OCI-LY1 (cell line): ENCODE data around the gene LGALS9C.
"Not testable (repeated sequence)": the region's sequence is repeated elsewhere in the genome, so short reads cannot be mapped to it uniquely, and the experiment has no call there.

ENCODE experiments used
- H2AFZ ChIP-seq: fragments of 200-600 bp; sonication (generic), shearing (Covaris generic); 2 replicates; pipeline ENCODE4 v1.6.0; 2014; ENCODE audit warnings: antibody characterized with exemption, mild to moderate bottlenecking, low read length
- H3F3A ChIP-seq: fragments of 200-600 bp; sonication (generic), shearing (Covaris generic); 2 replicates; pipeline ENCODE4 v1.6.0; 2014; ENCODE audit warnings: mild to moderate bottlenecking, antibody characterized with exemption, low read length, moderate library complexity; ENCODE audit not compliant: insufficient read depth
- H3K27ac ChIP-seq: fragments of 200-600 bp; sonication (generic); 2 replicates; pipeline ENCODE4 v1.5.1; 2014; ENCODE audit warnings: low read length, mixed run types, mild to moderate bottlenecking, low read depth; ENCODE audit not compliant: poor library complexity, severe bottlenecking
- H3K27me3 ChIP-seq: fragments of 200-600 bp; sonication (generic); 2 replicates; pipeline ENCODE4 v1.6.0; 2014; ENCODE audit warnings: antibody characterized with exemption, mild to moderate bottlenecking, low read length, moderate library complexity; ENCODE audit not compliant: insufficient read depth
- H3K36me3 ChIP-seq: fragments of 200-600 bp; sonication (generic); 2 replicates; pipeline ENCODE4 v1.6.1; 2014; ENCODE audit warnings: mild to moderate bottlenecking, antibody characterized with exemption, low read length, moderate library complexity, mixed read lengths; ENCODE audit not compliant: insufficient read depth
- H3K4me1 ChIP-seq: fragments of 200-600 bp; sonication (generic); 2 replicates; pipeline ENCODE4 v1.5.1; 2014; ENCODE audit warnings: mild to moderate bottlenecking, low read length, moderate library complexity; ENCODE audit not compliant: insufficient read depth, severe bottlenecking
- H3K4me2 ChIP-seq: fragments of 200-600 bp; sonication (generic), shearing (Covaris generic); 2 replicates; pipeline ENCODE4 v1.6.1; 2014; ENCODE audit warnings: low read length
- H3K4me3 ChIP-seq: fragments of 200-600 bp; sonication (generic); 2 replicates; pipeline ENCODE4 v1.5.1; 2014; ENCODE audit warnings: low read length, low read depth, mild to moderate bottlenecking, mixed read lengths; ENCODE audit not compliant: poor library complexity, severe bottlenecking
- H3K79me2 ChIP-seq: fragments of 200-600 bp; shearing (Covaris generic); 2 replicates; pipeline ENCODE4 v1.6.1; 2016; ENCODE audit warnings: mixed run types, low read length, mixed read lengths; ENCODE audit not compliant: insufficient read depth
- H3K9ac ChIP-seq: fragments of 200-600 bp; sonication (generic), shearing (Covaris generic); 2 replicates; pipeline ENCODE4 v1.6.1; 2014; ENCODE audit warnings: mild to moderate bottlenecking, low read length, mixed read lengths
- H3K9me2 ChIP-seq: fragments of 200-600 bp; sonication (generic), shearing (Covaris generic); 2 replicates; pipeline ENCODE4 v1.6.1; 2014; ENCODE audit warnings: low read depth, mild to moderate bottlenecking, low read length, mixed read lengths
- H3K9me3 ChIP-seq: fragments of 200-600 bp; shearing (Covaris generic); 2 replicates; pipeline ENCODE4 v1.6.1; 2014; ENCODE audit warnings: low read length, mixed read lengths
- H4K20me1 ChIP-seq: fragments of 200-600 bp; sonication (generic), shearing (Covaris generic); 2 replicates; pipeline ENCODE4 v1.6.0; 2016; ENCODE audit warnings: mild to moderate bottlenecking, low read length; ENCODE audit not compliant: insufficient read depth

Gene LGALS9C

GRCh38 chr17:18494250-18494768, 17.7 kb downstream of the LGALS9C start:
- not testable (repeated sequence) for H3K4me1 ChIP-seq, H3K4me3 ChIP-seq, H3K27me3 ChIP-seq, H4K20me1 ChIP-seq, H3K36me3 ChIP-seq, H3K4me2 ChIP-seq, H3K9me3 ChIP-seq, H3K27ac ChIP-seq, H3K9me2 ChIP-seq, H3K9ac ChIP-seq, H3K79me2 ChIP-seq, H2AFZ ChIP-seq, H3F3A ChIP-seq

GRCh38 chr17:18497044-18497443, 20.5 kb downstream of the LGALS9C start:
- H3K4me3 ChIP-seq, H3K9me3 ChIP-seq, H3K9ac ChIP-seq, H3K27ac ChIP-seq, H3K36me3 ChIP-seq, H3K27me3 ChIP-seq, H2AFZ ChIP-seq, H3K4me2 ChIP-seq, H3F3A ChIP-seq, H3K9me2 ChIP-seq, H3K4me1 ChIP-seq, H4K20me1 ChIP-seq, H3K79me2 ChIP-seq: not testable (repeated sequence)

GRCh38 chr17:18499100-18499499, 22.5 kb downstream of the LGALS9C start:
- not testable (repeated sequence) for H3K4me1 ChIP-seq, H4K20me1 ChIP-seq, H3K9ac ChIP-seq, H3K36me3 ChIP-seq, H3K27ac ChIP-seq, H3F3A ChIP-seq, H2AFZ ChIP-seq, H3K9me2 ChIP-seq, H3K79me2 ChIP-seq, H3K27me3 ChIP-seq, H3K4me2 ChIP-seq, H3K4me3 ChIP-seq, H3K9me3 ChIP-seq

GRCh38 chr17:18499756-18500155, 23.2 kb downstream of the LGALS9C start:
- H3K36me3 ChIP-seq, H3K27me3 ChIP-seq, H3F3A ChIP-seq, H3K9me2 ChIP-seq, H3K4me2 ChIP-seq, H3K4me3 ChIP-seq, H2AFZ ChIP-seq, H3K4me1 ChIP-seq, H3K9me3 ChIP-seq, H3K27ac ChIP-seq, H3K79me2 ChIP-seq, H4K20me1 ChIP-seq, H3K9ac ChIP-seq: not testable (repeated sequence)

- H3K4me3 ChIP-seq, H4K20me1 ChIP-seq, H3K4me1 ChIP-seq, H3K4me2 ChIP-seq, H3K36me3 ChIP-seq, H3K9me3 ChIP-seq, H3K9me2 ChIP-seq, H2AFZ ChIP-seq, H3F3A ChIP-seq, H3K79me2 ChIP-seq, H3K9ac ChIP-seq, H3K27me3 ChIP-seq, H3K27ac ChIP-seq: not testable (repeated sequence)
These were observed 23.7 kb downstream of the LGALS9C start for GRCh38 chr17:18500281-18500680.

- H3K27ac ChIP-seq, H3K27me3 ChIP-seq, H3K79me2 ChIP-seq, H3K36me3 ChIP-seq, H3K9me2 ChIP-seq, H3F3A ChIP-seq, H3K4me2 ChIP-seq, H3K4me3 ChIP-seq, H3K4me1 ChIP-seq, H3K9ac ChIP-seq, H4K20me1 ChIP-seq, H3K9me3 ChIP-seq, H2AFZ ChIP-seq: not testable (repeated sequence)
These were observed 24.2 kb downstream of the LGALS9C start for GRCh38 chr17:18500816-18501215.

GRCh38 chr17:18503221-18503620, 26.6 kb downstream of the LGALS9C start:
- not testable (repeated sequence) for H3K9ac ChIP-seq, H3F3A ChIP-seq, H3K4me2 ChIP-seq, H2AFZ ChIP-seq, H3K4me3 ChIP-seq, H3K4me1 ChIP-seq, H3K9me3 ChIP-seq, H3K27ac ChIP-seq, H3K79me2 ChIP-seq, H3K36me3 ChIP-seq, H3K27me3 ChIP-seq, H4K20me1 ChIP-seq, H3K9me2 ChIP-seq

GRCh38 chr17:18507729-18508128, 31.1 kb downstream of the LGALS9C start:
- not testable (repeated sequence) for H3K79me2 ChIP-seq, H3F3A ChIP-seq, H4K20me1 ChIP-seq, H3K27me3 ChIP-seq, H3K9me2 ChIP-seq, H3K4me3 ChIP-seq, H3K4me1 ChIP-seq, H3K9ac ChIP-seq, H2AFZ ChIP-seq, H3K9me3 ChIP-seq, H3K4me2 ChIP-seq, H3K36me3 ChIP-seq, H3K27ac ChIP-seq
